Upper lobe of right lung (tissue), 1 donor: ENCODE results near the gene LRRN2. TPM values are rescaled to one million over a fixed set of nuclear protein-coding genes. Genes with fewer than 3 reads are reported as not detected.

Source experiments
- ATAC-seq: fragments of 200-7000 bp; cut with Tn5 transposase; one replicate; pipeline ENCODE4 v1.9.1; 2020; ENCODE audit warnings: mild to moderate bottlenecking, moderate library complexity
- DNase-seq: peaks from one replicate; pipeline ENCODE4 v3.0.0-alpha.2; 2020
- H3K27ac ChIP-seq: fragments of 200-600 bp; one replicate; pipeline ENCODE4 v1.8.0; 2022
- H3K27me3 ChIP-seq: fragments of 200-600 bp; one replicate; pipeline ENCODE4 v1.8.0; 2022; ENCODE audit warnings: mild to moderate bottlenecking
- H3K36me3 ChIP-seq: fragments of 200-600 bp; one replicate; pipeline ENCODE4 v1.8.0; 2022
- H3K4me1 ChIP-seq: fragments of 200-600 bp; one replicate; pipeline ENCODE4 v1.8.0; 2022
- H3K4me3 ChIP-seq: fragments of 200-600 bp; one replicate; pipeline ENCODE4 v1.8.0; 2022; ENCODE audit warnings: mild to moderate bottlenecking
- H3K9me3 ChIP-seq: fragments of 200-600 bp; one replicate; pipeline ENCODE4 v1.8.0; 2022
- intact Hi-C: fragments of 100-400 bp; cut with DNase I; formaldehyde crosslinking; loops from one replicate; pipeline ENCODE4 v1.11.0; 2022
- total RNA-seq: library from RNA; stranded (reverse); fragmentation: NEBNext Ultra II Directional; extraction: Animal tissue kit (Norgen Biotek cat#: 25700); gene quantifications from one replicate; pipeline ENCODE4 v1.2.1, GENCODE V29; 2021
- TF ChIP-seq, protein P1 (sequence below): fragments of 200-600 bp; IDR thresholded peaks from one replicate; pipeline ENCODE4 v1.8.0; 2022; ENCODE audit warnings: antibody characterized with exemption
- donor health status: DM: no; HTN: yes; CAD: no; lungs with severe emphysema.

The LRRN2 gene
- total RNA-seq, 1 donor from 2014 or later, result 3.2 TPM

DNA sequence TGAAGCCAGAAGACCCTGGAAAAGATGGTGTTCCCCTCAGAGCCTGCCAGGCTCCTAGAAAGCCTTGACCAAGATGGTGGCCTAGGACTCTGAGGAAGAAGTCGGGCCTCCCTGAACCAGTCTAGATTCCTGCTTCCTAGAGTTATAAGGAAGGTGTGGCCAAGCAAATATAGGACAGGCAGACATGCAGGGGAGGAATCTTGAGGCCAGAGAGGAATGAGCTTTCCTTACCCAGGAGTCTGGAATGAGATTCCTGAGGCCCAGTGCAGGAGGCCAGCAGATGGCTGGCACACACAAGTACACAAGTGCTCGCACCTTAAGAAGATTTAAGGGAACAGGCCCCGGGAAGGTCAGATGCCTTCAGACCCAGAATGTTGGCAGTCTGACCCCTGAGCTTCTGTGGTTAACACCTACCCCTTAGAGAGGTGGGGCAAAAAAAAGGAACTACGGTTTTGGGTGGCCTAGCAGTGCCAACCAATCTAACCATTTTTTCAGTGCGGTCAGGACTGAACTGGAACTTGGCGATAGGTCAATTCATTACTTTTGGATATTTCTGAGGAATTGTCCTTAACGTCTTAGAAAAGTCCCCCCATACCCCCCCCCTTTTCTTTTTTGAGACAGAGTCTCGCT is 96.0 kb downstream of the LRRN2 start:
- Histone ChIP-seq H3K27me3 (no peaks in the 10 kb centered on the region), H3K4me1 (no peaks in the 10 kb centered on the region), H3K36me3 (no peaks in the 10 kb centered on the region), H3K27ac (no peak overlapping the region), H3K9me3 (no peaks in the 10 kb centered on the region), H3K4me3 (no peak overlapping the region)
- no peak for DNase-seq
- intact Hi-C loops, result no loop called here
- TF ChIP-seq, protein P1, sequence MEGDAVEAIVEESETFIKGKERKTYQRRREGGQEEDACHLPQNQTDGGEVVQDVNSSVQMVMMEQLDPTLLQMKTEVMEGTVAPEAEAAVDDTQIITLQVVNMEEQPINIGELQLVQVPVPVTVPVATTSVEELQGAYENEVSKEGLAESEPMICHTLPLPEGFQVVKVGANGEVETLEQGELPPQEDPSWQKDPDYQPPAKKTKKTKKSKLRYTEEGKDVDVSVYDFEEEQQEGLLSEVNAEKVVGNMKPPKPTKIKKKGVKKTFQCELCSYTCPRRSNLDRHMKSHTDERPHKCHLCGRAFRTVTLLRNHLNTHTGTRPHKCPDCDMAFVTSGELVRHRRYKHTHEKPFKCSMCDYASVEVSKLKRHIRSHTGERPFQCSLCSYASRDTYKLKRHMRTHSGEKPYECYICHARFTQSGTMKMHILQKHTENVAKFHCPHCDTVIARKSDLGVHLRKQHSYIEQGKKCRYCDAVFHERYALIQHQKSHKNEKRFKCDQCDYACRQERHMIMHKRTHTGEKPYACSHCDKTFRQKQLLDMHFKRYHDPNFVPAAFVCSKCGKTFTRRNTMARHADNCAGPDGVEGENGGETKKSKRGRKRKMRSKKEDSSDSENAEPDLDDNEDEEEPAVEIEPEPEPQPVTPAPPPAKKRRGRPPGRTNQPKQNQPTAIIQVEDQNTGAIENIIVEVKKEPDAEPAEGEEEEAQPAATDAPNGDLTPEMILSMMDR, result no peak
- no peak for ATAC-seq

DNA sequence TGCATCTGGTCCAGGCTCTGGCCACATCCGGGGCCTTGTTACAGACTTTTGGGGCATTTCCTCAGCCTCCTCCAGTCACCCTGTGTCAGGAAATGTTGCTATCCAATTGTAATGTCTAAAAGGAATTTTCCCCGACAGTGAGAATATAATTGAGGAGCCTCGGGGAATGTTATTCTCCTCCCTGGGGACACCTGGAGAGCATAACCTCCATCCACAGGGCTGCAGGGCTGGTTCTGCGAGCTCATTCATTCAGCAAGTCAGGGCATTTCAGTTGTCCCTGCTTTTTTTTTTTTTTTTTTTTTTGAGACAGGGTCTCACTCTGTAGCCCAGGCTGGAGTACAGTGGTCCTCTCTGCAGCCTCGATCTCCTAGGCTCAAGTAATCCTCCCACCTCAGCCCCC is 96.7 kb downstream of the LRRN2 start:
- TF ChIP-seq, protein P1, result no peak
- no peaks in the 10 kb centered on the region for H3K36me3 ChIP-seq
- H3K27me3 ChIP-seq, result no peaks in the 10 kb centered on the region
- H3K27ac ChIP-seq, result no peak overlapping the region
- ATAC-seq (no peak), DNase-seq (no peak)
- no peaks in the 10 kb centered on the region for H3K9me3 ChIP-seq
- intact Hi-C loops, result no loop called here
- H3K4me1 ChIP-seq, result no peaks in the 10 kb centered on the region
- no peak overlapping the region for H3K4me3 ChIP-seq

DNA sequence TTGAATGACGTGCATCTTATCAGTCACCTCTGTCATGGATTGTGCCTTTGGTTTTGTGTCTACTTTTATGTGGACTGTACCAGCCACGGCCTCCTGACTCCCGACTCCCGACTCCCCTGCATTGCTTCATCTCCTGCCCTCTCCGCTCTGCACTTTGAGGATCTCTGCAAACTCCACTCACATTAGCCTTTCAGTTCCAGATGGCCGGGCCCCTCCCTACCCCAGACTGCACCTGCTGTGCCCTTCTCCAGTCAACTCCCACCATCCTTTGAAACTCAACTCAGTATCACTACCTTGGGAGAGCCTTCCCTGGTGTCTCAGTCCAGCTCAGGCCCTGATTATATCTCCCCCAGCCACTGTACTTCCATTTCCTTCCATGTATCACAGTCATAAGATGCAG is 97.9 kb downstream of the LRRN2 start:
- no peaks in the 10 kb centered on the region for H3K4me1 ChIP-seq

DNA sequence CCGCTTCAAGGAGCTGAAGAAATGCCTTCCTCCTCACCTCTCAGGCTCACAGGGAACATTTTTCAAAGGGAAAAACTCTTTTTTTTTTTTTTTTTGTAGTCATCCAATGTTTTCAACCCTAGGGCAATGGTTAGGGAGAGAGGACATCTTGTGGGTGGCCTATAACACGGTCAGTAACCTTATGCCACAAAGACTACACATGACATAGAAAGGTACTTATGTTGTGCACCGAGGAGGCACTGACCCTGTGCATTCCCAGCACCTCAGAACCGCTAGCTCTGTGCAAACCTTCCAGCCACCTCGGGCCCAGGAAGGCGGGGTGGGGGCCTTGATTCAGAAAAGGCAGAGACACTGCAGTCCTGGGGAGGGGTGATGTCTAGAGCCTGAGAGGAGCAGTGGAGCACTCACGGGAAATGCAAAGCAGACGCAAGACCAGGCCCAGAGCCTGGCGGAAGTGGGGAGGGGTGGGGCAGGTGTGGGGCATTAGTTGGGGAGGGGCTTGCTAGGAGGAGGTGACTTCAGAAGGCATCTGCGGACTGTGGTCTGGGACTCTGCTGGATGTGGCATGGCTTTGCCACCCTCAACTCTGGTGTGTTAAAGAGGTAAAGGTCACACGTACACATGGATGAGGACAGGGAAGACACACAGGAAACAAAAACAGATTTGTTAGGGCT is 100.7 kb downstream of the LRRN2 start:
- H3K9me3 ChIP-seq, result no peaks in the 10 kb centered on the region
- no peaks in the 10 kb centered on the region for H3K36me3 ChIP-seq
- DNase-seq (no peak), ATAC-seq (no peak)
- intact Hi-C loops, result no loop called here
- TF ChIP-seq, protein P1, result no peak
- H3K27ac ChIP-seq, result no peak overlapping the region
- H3K27me3 ChIP-seq, result no peaks in the 10 kb centered on the region
- H3K4me1 ChIP-seq, result no peaks in the 10 kb centered on the region
- no peak overlapping the region for H3K4me3 ChIP-seq

More for the DNA sequence above, 97.9 kb downstream of the LRRN2 start:
- Histone ChIP-seq H3K27ac (no peak overlapping the region), H3K9me3 (no peaks in the 10 kb centered on the region), H3K36me3 (no peaks in the 10 kb centered on the region), H3K4me3 (no peak overlapping the region), H3K27me3 (no peaks in the 10 kb centered on the region)
- DNase-seq, result peak; percentile 5
- ATAC-seq, result no peak
- intact Hi-C loops, result no loop called here
- TF ChIP-seq, protein P1, result no peak

DNA sequence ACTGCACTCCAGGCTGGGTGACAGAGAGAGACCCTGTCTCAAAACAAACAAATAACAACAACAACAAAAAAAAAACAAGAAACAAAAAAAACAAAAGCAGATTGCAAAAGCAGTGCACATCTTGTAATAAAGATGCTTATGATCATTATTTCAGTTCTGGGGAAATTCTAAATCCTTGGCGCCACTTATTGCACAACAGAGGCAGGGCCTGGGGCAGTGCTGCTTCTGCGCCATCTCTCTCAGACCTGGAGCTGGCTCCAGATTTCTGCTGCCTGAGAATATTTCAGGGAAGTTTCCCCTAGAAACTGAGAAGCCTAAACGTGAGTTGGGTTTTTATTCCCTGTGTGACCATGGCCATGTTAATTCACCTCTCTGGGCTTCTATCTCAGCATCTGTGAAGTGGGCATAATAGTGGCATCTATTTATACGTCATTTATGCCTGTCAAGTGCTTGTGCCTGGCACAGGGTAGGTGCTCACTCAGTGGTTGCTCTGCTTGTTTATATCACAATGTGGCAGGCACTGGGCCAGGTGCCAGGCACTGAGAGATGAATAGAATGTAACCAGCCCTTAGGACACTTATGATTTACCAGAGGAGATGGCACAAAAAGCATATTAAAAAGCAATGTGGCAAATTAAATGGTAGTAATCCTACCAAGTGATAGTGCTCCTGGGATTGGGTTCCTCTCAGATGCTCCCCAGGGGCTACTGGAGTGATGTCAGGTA is 101.5 kb downstream of the LRRN2 start:
- TF ChIP-seq, protein P1, result no peak
- no peak overlapping the region for H3K4me3 ChIP-seq
- H3K9me3 ChIP-seq, result no peaks in the 10 kb centered on the region

More for the DNA sequence above, 101.5 kb downstream of the LRRN2 start:
- peak; percentile 25 for ATAC-seq
- intact Hi-C loops, result no loop called here
- no peak for DNase-seq
- Histone ChIP-seq H3K36me3 (no peaks in the 10 kb centered on the region), H3K4me1 (peaks cover 6% of the 10 kb centered on the region), H3K27ac (no peak overlapping the region), H3K27me3 (no peaks in the 10 kb centered on the region)
